SK-N-SH (cell line): Measurements from ENCODE around the gene NAV1. TPM values are rescaled to one million over a fixed set of nuclear protein-coding genes. Genes with fewer than 3 reads are reported as not detected.

ENCODE experiments used
- CTCF ChIA-PET: fragments of 300-600, 350-600 bp; formaldehyde crosslinking; extraction: SDS; loops from one replicate; lab custom pipeline; 2021; lab: Yijun Ruan, JAX
- POLR2A ChIA-PET: fragments of 350-600 bp; sonication (Branson Sonifier 250); formaldehyde crosslinking; extraction: SDS; loops from one replicate; lab custom pipeline; 2020; ENCODE audit warnings: antibody characterized with exemption, inconsistent platforms; lab: Yijun Ruan, JAX
- DNase-seq: peaks from one replicate; pipeline ENCODE4 v3.0.0; 2012
- H2AFZ ChIP-seq: fragments of 200-600 bp; sonication (generic); 2 replicates; pipeline ENCODE4 v1.8.1; 2016; ENCODE audit warnings: antibody characterized with exemption, mild to moderate bottlenecking, low read depth
- H3F3A ChIP-seq: fragments of 200-600 bp; sonication (generic); replicated peaks from 2 replicates; pipeline ENCODE3; 2016; ENCODE audit warnings: antibody characterized with exemption, mild to moderate bottlenecking; ENCODE audit not compliant: insufficient read depth
- H3K27ac ChIP-seq, 2 experiments: fragments of 200-500 bp in 1 of 2; fragments of 200-600 bp in 1 of 2; sonication (Bioruptor generic) in 1 of 2; sonication (generic), shearing (Covaris generic) in 1 of 2; 2 replicates each; pipeline versions ENCODE4 v1.5.1 to v1.6.1; 2014 to 2016; ENCODE audit warnings: low read depth in 2 of 2, inconsistent platforms in 1 of 2, low read length in 1 of 2, mild to moderate bottlenecking in 1 of 2, mixed read lengths in 1 of 2
- H3K27me3 ChIP-seq: fragments of 200-600 bp; sonication (generic), shearing (Covaris generic); 2 replicates; pipeline ENCODE4 v1.6.1; 2016; ENCODE audit warnings: mixed run types; ENCODE audit not compliant: insufficient read depth
- H3K36me3 ChIP-seq, 2 experiments: fragments of 200-500 bp in 1 of 2; fragments of 200-600 bp in 1 of 2; sonication (Bioruptor generic) in 1 of 2; sonication (generic) in 1 of 2; replicated peaks in 1 of 2; 2 replicates each; pipeline versions ENCODE3 to v1.5.1; 2014 to 2016; ENCODE audit warnings: low read length in 1 of 2, mild to moderate bottlenecking in 1 of 2; ENCODE audit not compliant: insufficient read depth in 2 of 2, control insufficient read depth in 1 of 2
- H3K4me1 ChIP-seq, 2 experiments: fragments of 200-500 bp in 1 of 2; fragments of 200-600 bp in 1 of 2; sonication (Bioruptor generic) in 1 of 2; sonication (generic), shearing (Covaris generic) in 1 of 2; 2 replicates each; pipeline versions ENCODE4 v1.5.1 to v1.6.1; 2014 to 2016; ENCODE audit warnings: low read depth in 1 of 2, low read length in 1 of 2, mixed run types in 1 of 2; ENCODE audit not compliant: insufficient read depth in 2 of 2, control insufficient read depth in 1 of 2
- H3K4me2 ChIP-seq: fragments of 200-600 bp; sonication (generic), shearing (Covaris generic); 2 replicates; pipeline ENCODE4 v1.6.1; 2017; ENCODE audit warnings: mixed run types
- H3K4me3 ChIP-seq, 2 experiments: fragments of 200-500 bp in 1 of 2; fragments of 200-600 bp in 1 of 2; sonication (Bioruptor generic) in 1 of 2; sonication (generic), shearing (Covaris generic) in 1 of 2; 2 replicates each; pipeline versions ENCODE4 v1.5.1 to v1.8.1; 2014 to 2016; ENCODE audit warnings: low read depth in 2 of 2, inconsistent platforms in 1 of 2, low read length in 1 of 2, mild to moderate bottlenecking in 1 of 2, mixed read lengths in 1 of 2, moderate library complexity in 1 of 2
- H3K79me2 ChIP-seq: fragments of 200-600 bp; sonication (generic); 2 replicates; pipeline ENCODE4 v1.8.1; 2017; ENCODE audit warnings: mild to moderate bottlenecking; ENCODE audit not compliant: insufficient read depth
- H3K9ac ChIP-seq: fragments of 200-600 bp; sonication (generic); 2 replicates; pipeline ENCODE4 v1.6.1; 2017; ENCODE audit warnings: mixed run types
- H3K9me2 ChIP-seq: fragments of 200-600 bp; sonication (generic); 2 replicates; pipeline ENCODE4 v1.6.1; 2017; ENCODE audit warnings: mixed run types
- H3K9me3 ChIP-seq: fragments of 200-600 bp; sonication (generic); 2 replicates; pipeline ENCODE4 v1.6.1; 2017; ENCODE audit warnings: mixed run types, mild to moderate bottlenecking, moderate library complexity
- H4K20me1 ChIP-seq: fragments of 200-600 bp; sonication (generic); 2 replicates; pipeline ENCODE4 v1.6.1; 2017; ENCODE audit warnings: mild to moderate bottlenecking, mixed run types; ENCODE audit not compliant: insufficient read depth
- FOXJ3 ChIP-seq: sonication (generic); formaldehyde crosslinking; IDR thresholded peaks from 2 replicates; pipeline ENCODE4 v1.5.1; 2020; ENCODE audit warnings: mild to moderate bottlenecking, missing genetic modification reagents
- FOXM1 ChIP-seq: IDR thresholded peaks from 2 replicates; pipeline ENCODE4 v1.4.0; 2012; ENCODE audit warnings: low read depth, mild to moderate bottlenecking
- GABPA ChIP-seq: IDR thresholded peaks from 2 replicates; pipeline ENCODE4 v1.4.0; 2012; ENCODE audit warnings: low read depth, mild to moderate bottlenecking
- GATA2 ChIP-seq: sonication (generic); formaldehyde crosslinking; IDR thresholded peaks from 2 replicates; pipeline ENCODE4 v1.5.0; 2020; ENCODE audit warnings: mild to moderate bottlenecking, missing genetic modification reagents
- JUND ChIP-seq: IDR thresholded peaks from 2 replicates; pipeline ENCODE4 v1.4.0; 2012
- MEF2A ChIP-seq: IDR thresholded peaks from 2 replicates; pipeline ENCODE4 v1.4.0; 2012; ENCODE audit warnings: low read depth, borderline replicate concordance
- MXI1 ChIP-seq: IDR thresholded peaks from 2 replicates; pipeline ENCODE4 v1.6.1; 2012; ENCODE audit warnings: mild to moderate bottlenecking, low read depth, low read length, improper control_type of control experiment
- PBX3 ChIP-seq: IDR thresholded peaks from 2 replicates; pipeline ENCODE4; 2012
- RAD21 ChIP-seq: IDR thresholded peaks from 2 replicates; pipeline ENCODE4 v1.6.1; 2012; ENCODE audit warnings: mild to moderate bottlenecking, low read length
- RFX5 ChIP-seq: IDR thresholded peaks from 2 replicates; pipeline ENCODE4 v1.6.1; 2012; ENCODE audit warnings: mild to moderate bottlenecking, improper control_type of control experiment, low read length
- RXRA ChIP-seq: IDR thresholded peaks from 2 replicates; pipeline ENCODE4 v1.4.0; 2012; ENCODE audit warnings: low read depth, mild to moderate bottlenecking, borderline replicate concordance
- SMC3 ChIP-seq: IDR thresholded peaks from 2 replicates; pipeline ENCODE4 v1.6.1; 2012; ENCODE audit warnings: low read depth, low read length, improper control_type of control experiment
- TAF1 ChIP-seq: IDR thresholded peaks from 2 replicates; pipeline ENCODE4 v1.6.1; 2012; ENCODE audit warnings: low read depth, mild to moderate bottlenecking, low read length, moderate library complexity, borderline replicate concordance
- TCF12 ChIP-seq: IDR thresholded peaks from 2 replicates; pipeline ENCODE4 v1.4.0; 2012
- USF2 ChIP-seq: fragments of 150-350 bp; IDR thresholded peaks from 2 replicates; pipeline ENCODE4 v1.6.1; 2017; ENCODE audit warnings: antibody characterized with exemption, low read length, low read depth, borderline replicate concordance
- ZBTB33 ChIP-seq: IDR thresholded peaks from 2 replicates; pipeline ENCODE4 v1.4.0; 2012; ENCODE audit warnings: low read depth, borderline replicate concordance
- WGBS: methylation state at CpG from one replicate; pipeline ENCODE4 v1.1.6; 2017; ENCODE audit warnings: low lambda C conversion rate; 5-methylcytosine and 5-hydroxymethylcytosine counted together
- polyA plus RNA-seq, 3 experiments: library from polyadenylated mRNA; depleted of rRNA; stranded (reverse); fragments of >200 nt; gene quantifications; 2 replicates each; pipeline ENCODE4 v1.2.3, GENCODE V29; 2012
- TF ChIP-seq, protein P1 (sequence below): IDR thresholded peaks from 2 replicates; pipeline ENCODE4 v1.6.1; 2012; ENCODE audit warnings: mild to moderate bottlenecking, low read depth, low read length, moderate library complexity
- TF ChIP-seq, protein P2 (sequence below): IDR thresholded peaks from 2 replicates; pipeline ENCODE4 v1.4.0; 2012; ENCODE audit warnings: low read depth
- TF ChIP-seq, protein P3 (sequence below): fragments of 150-350 bp; IDR thresholded peaks from 2 replicates; pipeline ENCODE4 v1.6.1; 2016; ENCODE audit warnings: mild to moderate bottlenecking, low read depth, low read length

The NAV1 gene
- polyA plus RNA-seq, 1 of the 3 experiments (the other 2 are of a cell fraction) = 16.1 TPM

DNA sequence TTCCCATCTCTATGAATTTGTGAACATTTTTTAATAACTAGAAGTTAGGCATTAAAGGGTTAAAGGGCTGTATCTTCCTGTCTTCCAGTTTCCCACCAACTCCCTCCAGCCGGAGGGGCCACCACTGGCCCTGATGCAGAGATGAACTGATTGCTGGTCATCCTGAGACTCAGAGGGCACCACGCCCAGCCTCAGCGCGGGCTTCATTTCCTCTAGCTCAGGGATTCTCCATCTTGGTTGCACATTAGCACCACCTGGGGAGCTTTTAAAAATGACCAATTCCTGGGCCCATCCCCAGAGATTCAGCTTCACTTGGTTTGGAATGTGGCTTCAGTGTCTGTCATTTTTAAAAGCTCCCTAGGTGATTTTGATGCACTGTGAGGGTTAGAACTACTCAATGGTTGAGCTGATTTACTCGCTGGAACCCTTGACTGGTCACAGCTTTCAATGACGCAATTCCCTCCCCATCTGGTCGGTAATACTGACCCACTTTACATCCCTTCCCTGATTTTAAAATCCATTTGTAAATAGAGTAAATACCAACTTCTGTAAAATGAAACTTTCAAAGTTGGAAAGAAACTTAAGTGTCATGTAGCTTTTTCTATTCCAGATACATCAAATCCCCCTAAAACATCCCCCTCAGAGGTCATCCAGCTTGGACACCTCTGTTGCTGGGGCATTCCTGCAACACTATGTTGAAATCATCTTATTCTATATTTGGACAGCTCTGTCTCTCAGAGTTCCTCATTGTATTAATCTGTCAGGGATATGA lies 5.1 kb downstream of the NAV1 start:
- WGBS = 75% methylated on average over 7 of the region's 7 CpGs
- CTCF ChIA-PET = interaction anchor here (0.8 to 2.4 kb wide), 9 partner anchors 8 to 334 kb away, joined by 3 to 18 read pairs (median 4); no protein-coding TSS in a partner anchor

More for the DNA sequence above, 5.1 kb downstream of the NAV1 start:
- H3K79me2 ChIP-seq = peaks cover 100% of the 10 kb centered on the region
- peaks cover 26 to 36% of the 10 kb centered on the region in 2 experiments for H3K4me1 ChIP-seq
- peak overlapping the region; percentile 93 for H3K4me2 ChIP-seq
- H3K27me3 ChIP-seq = no peaks in the 10 kb centered on the region
- POLR2A ChIA-PET = no interaction called here
- H3K9ac ChIP-seq = peak overlapping the region; percentile 94; the same call in 1 of the 2 replicates
- H3F3A ChIP-seq = peaks cover 53% of the 10 kb centered on the region
- H3K27ac ChIP-seq = peak overlapping the region in 1 of 2 experiments; percentile 94; a peak in 2 of 4 replicates
- no peak overlapping the region for H2AFZ ChIP-seq
- peaks cover 49% of the 10 kb centered on the region for H4K20me1 ChIP-seq
- no peak for DNase-seq
- no peak for TF ChIP-seq ZBTB33
- no peak for TF ChIP-seq GATA2 (CRISPR knock-in tag)
- no peak for TF ChIP-seq PBX3
- TF ChIP-seq RAD21 = no peak
- TF ChIP-seq JUND = no peak
- TF ChIP-seq, protein P1, sequence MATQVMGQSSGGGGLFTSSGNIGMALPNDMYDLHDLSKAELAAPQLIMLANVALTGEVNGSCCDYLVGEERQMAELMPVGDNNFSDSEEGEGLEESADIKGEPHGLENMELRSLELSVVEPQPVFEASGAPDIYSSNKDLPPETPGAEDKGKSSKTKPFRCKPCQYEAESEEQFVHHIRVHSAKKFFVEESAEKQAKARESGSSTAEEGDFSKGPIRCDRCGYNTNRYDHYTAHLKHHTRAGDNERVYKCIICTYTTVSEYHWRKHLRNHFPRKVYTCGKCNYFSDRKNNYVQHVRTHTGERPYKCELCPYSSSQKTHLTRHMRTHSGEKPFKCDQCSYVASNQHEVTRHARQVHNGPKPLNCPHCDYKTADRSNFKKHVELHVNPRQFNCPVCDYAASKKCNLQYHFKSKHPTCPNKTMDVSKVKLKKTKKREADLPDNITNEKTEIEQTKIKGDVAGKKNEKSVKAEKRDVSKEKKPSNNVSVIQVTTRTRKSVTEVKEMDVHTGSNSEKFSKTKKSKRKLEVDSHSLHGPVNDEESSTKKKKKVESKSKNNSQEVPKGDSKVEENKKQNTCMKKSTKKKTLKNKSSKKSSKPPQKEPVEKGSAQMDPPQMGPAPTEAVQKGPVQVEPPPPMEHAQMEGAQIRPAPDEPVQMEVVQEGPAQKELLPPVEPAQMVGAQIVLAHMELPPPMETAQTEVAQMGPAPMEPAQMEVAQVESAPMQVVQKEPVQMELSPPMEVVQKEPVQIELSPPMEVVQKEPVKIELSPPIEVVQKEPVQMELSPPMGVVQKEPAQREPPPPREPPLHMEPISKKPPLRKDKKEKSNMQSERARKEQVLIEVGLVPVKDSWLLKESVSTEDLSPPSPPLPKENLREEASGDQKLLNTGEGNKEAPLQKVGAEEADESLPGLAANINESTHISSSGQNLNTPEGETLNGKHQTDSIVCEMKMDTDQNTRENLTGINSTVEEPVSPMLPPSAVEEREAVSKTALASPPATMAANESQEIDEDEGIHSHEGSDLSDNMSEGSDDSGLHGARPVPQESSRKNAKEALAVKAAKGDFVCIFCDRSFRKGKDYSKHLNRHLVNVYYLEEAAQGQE = no peak
- TF ChIP-seq TCF12 = no peak; the same call in 1 of the 2 replicates
- TF ChIP-seq, protein P2, sequence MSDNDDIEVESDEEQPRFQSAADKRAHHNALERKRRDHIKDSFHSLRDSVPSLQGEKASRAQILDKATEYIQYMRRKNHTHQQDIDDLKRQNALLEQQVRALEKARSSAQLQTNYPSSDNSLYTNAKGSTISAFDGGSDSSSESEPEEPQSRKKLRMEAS = no peak
- no peak for TF ChIP-seq USF2
- TF ChIP-seq GABPA = no peak
- no peak for TF ChIP-seq FOXJ3 (CRISPR knock-in tag)
- TF ChIP-seq MEF2A = no peak
- TF ChIP-seq RFX5 = no peak
- TF ChIP-seq MXI1 = no peak
- no peak for TF ChIP-seq RXRA
- TF ChIP-seq SMC3 = no peak
- TF ChIP-seq, protein P3, sequence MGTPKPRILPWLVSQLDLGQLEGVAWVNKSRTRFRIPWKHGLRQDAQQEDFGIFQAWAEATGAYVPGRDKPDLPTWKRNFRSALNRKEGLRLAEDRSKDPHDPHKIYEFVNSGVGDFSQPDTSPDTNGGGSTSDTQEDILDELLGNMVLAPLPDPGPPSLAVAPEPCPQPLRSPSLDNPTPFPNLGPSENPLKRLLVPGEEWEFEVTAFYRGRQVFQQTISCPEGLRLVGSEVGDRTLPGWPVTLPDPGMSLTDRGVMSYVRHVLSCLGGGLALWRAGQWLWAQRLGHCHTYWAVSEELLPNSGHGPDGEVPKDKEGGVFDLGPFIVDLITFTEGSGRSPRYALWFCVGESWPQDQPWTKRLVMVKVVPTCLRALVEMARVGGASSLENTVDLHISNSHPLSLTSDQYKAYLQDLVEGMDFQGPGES = no peak
- no peak for TF ChIP-seq TAF1
- no peak for TF ChIP-seq FOXM1
- TF ChIP-seq, all 33 proteins: peak for 0
- no peaks in the 10 kb centered on the region for H3K9me3 ChIP-seq
- peak overlapping the region in 1 of 2 experiments; percentile 30; a peak in 2 of 4 replicates for H3K4me3 ChIP-seq
- H3K9me2 ChIP-seq = no peaks in the 10 kb centered on the region
- H3K36me3 ChIP-seq = peaks cover 0 to 10% of the 10 kb centered on the region in 2 experiments
